GM19468 (cell line): Measurements from ENCODE around the gene USP43.
"Not testable (repeated sequence)": the region's sequence is repeated elsewhere in the genome, so short reads cannot be mapped to it uniquely, and the experiment has no call there.

ENCODE experiments used
- ATAC-seq: cut with Tn5 transposase; IDR thresholded peaks from one replicate; pipeline ENCODE4 v1.9.1; 2021; ENCODE audit warnings: mild to moderate bottlenecking, moderate library complexity, moderate number of reproducible peaks; ENCODE audit not compliant: unreplicated experiment; ENCODE audit errors: extremely low read depth

The USP43 gene

GRCh38 chr17:9644910-9645751 is at the start of gene USP43:
USP43 (plus strand) TSS chr17:9645517; CDS start chr17:9645633, 116 bp downstream.
- ATAC-seq: no peak

- not testable (repeated sequence) for ATAC-seq
Observed at GRCh38 chr17:9597638-9598037, 47.7 kb upstream of the USP43 start.

- ATAC-seq: no peak
Observed at GRCh38 chr17:9598661-9599060, 46.7 kb upstream of the USP43 start.

- ATAC-seq: not testable (repeated sequence)
Observed at GRCh38 chr17:9604583-9604982, 40.7 kb upstream of the USP43 start.

- no peak for ATAC-seq
Observed at GRCh38 chr17:9606453-9606852, 38.9 kb upstream of the USP43 start.

GRCh38 chr17:9607058-9607457 is 38.3 kb upstream of the USP43 start:
- ATAC-seq: not testable (repeated sequence)

GRCh38 chr17:9611557-9611956 is 33.8 kb upstream of the USP43 start:
- ATAC-seq: no peak

GRCh38 chr17:9612006-9612405 is 33.3 kb upstream of the USP43 start:
- no peak for ATAC-seq

- no peak for ATAC-seq
Observed at GRCh38 chr17:9615486-9615885, 29.8 kb upstream of the USP43 start.

- no peak for ATAC-seq
Observed at GRCh38 chr17:9622961-9623360, 22.4 kb upstream of the USP43 start.

- ATAC-seq: no peak
Observed at GRCh38 chr17:9628509-9628908, 16.8 kb upstream of the USP43 start.

- no peak for ATAC-seq
Observed at GRCh38 chr17:9632741-9633140, 12.6 kb upstream of the USP43 start.

- no peak for ATAC-seq
Observed at GRCh38 chr17:9635340-9635739, 10.0 kb upstream of the USP43 start.

- ATAC-seq: no peak
Observed at GRCh38 chr17:9636501-9636900, 8.8 kb upstream of the USP43 start.

GRCh38 chr17:9640388-9640787 is 4.9 kb upstream of the USP43 start:
- ATAC-seq: not testable (repeated sequence)

GRCh38 chr17:9643611-9644010 is 1.7 kb upstream of the USP43 start:
- no peak for ATAC-seq

- ATAC-seq: no peak
Observed at GRCh38 chr17:9645851-9646545, 681 bp downstream of the USP43 start.

- ATAC-seq: no peak
Observed at GRCh38 chr17:9646546-9646885, 1.2 kb downstream of the USP43 start.

GRCh38 chr17:9647014-9647413 is 1.7 kb downstream of the USP43 start:
- no peak for ATAC-seq

GRCh38 chr17:9648521-9649110 is 3.3 kb downstream of the USP43 start:
- no peak for ATAC-seq

GRCh38 chr17:9658593-9659211 is 13.4 kb downstream of the USP43 start:
- no peak for ATAC-seq
